HepG2 (cell line): ENCODE results near the gene ZDHHC16. TPM values are rescaled to one million over a fixed set of nuclear protein-coding genes. Genes with fewer than 3 reads are reported as not detected.

ENCODE experiments used
- FOXK1 ChIP-seq: sonication (generic); formaldehyde crosslinking; IDR thresholded peaks from 2 replicates; pipeline ENCODE4 v1.4.0; 2020; ENCODE audit warnings: low read depth, missing genetic modification reagents, borderline replicate concordance
- HIVEP1 ChIP-seq: sonication (generic); formaldehyde crosslinking; IDR thresholded peaks from 2 replicates; pipeline ENCODE4 v1.4.0; 2020; ENCODE audit warnings: mild to moderate bottlenecking, missing genetic modification reagents
- KDM3A ChIP-seq: IDR thresholded peaks from 2 replicates; pipeline ENCODE4 v1.6.1; 2018; ENCODE audit warnings: low read depth, missing compliant biosample characterization
- RERE ChIP-seq: IDR thresholded peaks from 2 replicates; pipeline ENCODE4 v1.6.1; 2016; ENCODE audit warnings: low read depth, missing genetic modification reagents, missing compliant biosample characterization
- TRIM22 ChIP-seq: fragments of 450-650 bp; IDR thresholded peaks from 2 replicates; pipeline ENCODE4 v1.6.1; 2017
- ZBTB10 ChIP-seq: sonication (generic); formaldehyde crosslinking; IDR thresholded peaks from 2 replicates; pipeline ENCODE4 v1.4.0; 2020; ENCODE audit warnings: missing genetic modification reagents, borderline replicate concordance
- ZBTB43 ChIP-seq: sonication (generic); formaldehyde crosslinking; conservative IDR thresholded peaks from 2 replicates; pipeline ENCODE4 v1.4.0; 2020; ENCODE audit warnings: missing genetic modification reagents
- ZNF10 ChIP-seq: sonication (generic); formaldehyde crosslinking; IDR thresholded peaks from 2 replicates; pipeline ENCODE4 v1.4.0; 2020; ENCODE audit warnings: mild to moderate bottlenecking, low read depth, missing genetic modification reagents, borderline replicate concordance
- ZNF207 ChIP-seq: fragments of 450-650 bp; IDR thresholded peaks from 2 replicates; pipeline ENCODE4 v1.6.1; 2016; ENCODE audit warnings: antibody characterized with exemption, borderline replicate concordance
- ZNF770 ChIP-seq: sonication (generic); formaldehyde crosslinking; IDR thresholded peaks from 2 replicates; pipeline ENCODE4 v1.5.0; 2020; ENCODE audit warnings: mild to moderate bottlenecking, missing genetic modification reagents
- polyA plus RNA-seq, 8 experiments: library from polyadenylated mRNA; depleted of rRNA in 3 of 8; stranded (reverse) in 7 of 8; unstranded in 1 of 8; fragments of >200 nt; fragmentation: Illumina TruSeq in 4 of 8; extraction: Trizol in 4 of 8; gene quantifications; 2 replicates each; pipeline versions ENCODE4 v1.2.1 to v1.2.3, GENCODE V29; 2011 to 2016; ENCODE audit warnings: low read depth in 4 of 8, missing spikeins in 1 of 8, mixed read lengths in 1 of 8; ENCODE audit not compliant: insufficient read depth in 1 of 8
- total RNA-seq, 5 experiments: library from RNA; depleted of rRNA; stranded (reverse); fragments of >200 nt; fragmentation: Illumina TruSeq; extraction: Trizol; gene quantifications; 2 replicates each; pipeline ENCODE4 v1.2.3, GENCODE V29; 2016; ENCODE audit warnings: low read depth in 1 of 5
- TF ChIP-seq, protein P1 (sequence below): sonication (generic); formaldehyde crosslinking; conservative IDR thresholded peaks from 2 replicates; pipeline ENCODE4 v1.4.0; 2020; ENCODE audit warnings: missing genetic modification reagents

Gene ZDHHC16
- total and polyA plus RNA-seq, 2 of the 13 experiments (the other 11 are each of a cell fraction or from before 2014, with no cell fraction given) = 40.8 to 41.8 TPM

GRCh38 chr10:97498076-97498840 is 52.3 kb downstream of the ZDHHC16 start, which contains the start of gene MMS19 (continued):
- TF ChIP-seq TRIM22 = no peak
- TF ChIP-seq FOXK1 = no peak; the same call in 1 of the 2 replicates
- TF ChIP-seq KDM3A = no peak
- TF ChIP-seq, protein P1, sequence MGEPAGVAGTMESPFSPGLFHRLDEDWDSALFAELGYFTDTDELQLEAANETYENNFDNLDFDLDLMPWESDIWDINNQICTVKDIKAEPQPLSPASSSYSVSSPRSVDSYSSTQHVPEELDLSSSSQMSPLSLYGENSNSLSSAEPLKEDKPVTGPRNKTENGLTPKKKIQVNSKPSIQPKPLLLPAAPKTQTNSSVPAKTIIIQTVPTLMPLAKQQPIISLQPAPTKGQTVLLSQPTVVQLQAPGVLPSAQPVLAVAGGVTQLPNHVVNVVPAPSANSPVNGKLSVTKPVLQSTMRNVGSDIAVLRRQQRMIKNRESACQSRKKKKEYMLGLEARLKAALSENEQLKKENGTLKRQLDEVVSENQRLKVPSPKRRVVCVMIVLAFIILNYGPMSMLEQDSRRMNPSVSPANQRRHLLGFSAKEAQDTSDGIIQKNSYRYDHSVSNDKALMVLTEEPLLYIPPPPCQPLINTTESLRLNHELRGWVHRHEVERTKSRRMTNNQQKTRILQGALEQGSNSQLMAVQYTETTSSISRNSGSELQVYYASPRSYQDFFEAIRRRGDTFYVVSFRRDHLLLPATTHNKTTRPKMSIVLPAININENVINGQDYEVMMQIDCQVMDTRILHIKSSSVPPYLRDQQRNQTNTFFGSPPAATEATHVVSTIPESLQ (CRISPR knock-in tag) = no peak
- TF ChIP-seq ZBTB10 (CRISPR knock-in tag) = no peak
- TF ChIP-seq ZBTB43 (CRISPR knock-in tag) = no peak
- 0 out of 2 replicates have a peak, but pooled peaks have one; percentile 71 for TF ChIP-seq HIVEP1 (CRISPR knock-in tag)
- no peak for TF ChIP-seq ZNF770 (CRISPR knock-in tag)
- TF ChIP-seq ZNF207 = no peak
- no peak for TF ChIP-seq ZNF10 (CRISPR knock-in tag)
- TF ChIP-seq RERE (CRISPR knock-in tag) = no peak
